ENCODE measurements around the gene SH3RF2.

GRCh38 chr5:146076455-146076854 lies 140.1 kb downstream of the SH3RF2 start:
- TF ChIP-seq ZC3H4 (CRISPR knock-in tag; IDR thresholded peaks at IDR 0.05; ENCODE audit: borderline replicate concordance) = no peak
- TF ChIP-seq CHD4 (IDR thresholded peaks at IDR 0.05; ENCODE audit: borderline replicate concordance, low read length) = no peak
- no peak for TF ChIP-seq ZNF296 (CRISPR knock-in tag; conservative IDR thresholded peaks at IDR 0.05)
- TF ChIP-seq SNAPC5 (CRISPR knock-in tag; IDR thresholded peaks at IDR 0.05; ENCODE audit: borderline replicate concordance) = no peak
- TF ChIP-seq ZNF138 (CRISPR knock-in tag; IDR thresholded peaks at IDR 0.05; ENCODE audit: low read depth) = no peak
- TF ChIP-seq HOMEZ (CRISPR knock-in tag; IDR thresholded peaks at IDR 0.05; ENCODE audit: low read depth) = no peak
- no peak for TF ChIP-seq ZNF264 (CRISPR knock-in tag; IDR thresholded peaks at IDR 0.05)
- TF ChIP-seq PHF8 (CRISPR knock-in tag; IDR thresholded peaks at IDR 0.05) = no peak
- no peak for TF ChIP-seq ZNF326 (CRISPR knock-in tag; IDR thresholded peaks at IDR 0.05; ENCODE audit: borderline replicate concordance)
- TF ChIP-seq FOSL1 (CRISPR knock-in tag; IDR thresholded peaks at IDR 0.05; ENCODE audit: borderline replicate concordance) = no peak
- no peak for TF ChIP-seq POLR2A (IDR thresholded peaks at IDR 0.05; ENCODE audit: insufficient read depth in 1 of 2, low read depth in 2 of 2, low read length in 2 of 2)
